Measurements from ENCODE around the gene GSK3B.

GRCh38 chr3:120080836-120081235, 13.4 kb downstream of the GSK3B start:
- TF ChIP-seq CTCF (IDR thresholded peaks at IDR 0.05) = no peak
- no peak for TF ChIP-seq POLR2AphosphoS5 (IDR thresholded peaks at IDR 0.05)
- no peak for TF ChIP-seq POLR2A (IDR thresholded peaks at IDR 0.05)

Measured in prostate gland (tissue), 2 donors.